CD14-positive monocyte (primary cell): ENCODE data around the gene PPP2R3A. TPM values are rescaled to one million over a fixed set of nuclear protein-coding genes. Genes with fewer than 3 reads are reported as not detected.
A peak's percentile ranks its signal among the peaks of the same experiment; 100 is the strongest.

ENCODE experiments used
- DNase-seq, 3 donors: peaks; one replicate each; pipeline ENCODE4 v3.0.0-alpha.2; 2011 to 2022
- H2AFZ ChIP-seq: 2 replicates; pipeline ENCODE4 v1.6.0; 2012; ENCODE audit warnings: mild to moderate bottlenecking, low read depth, low read length, inconsistent platforms; ENCODE audit not compliant: insufficient read depth, poor library complexity, severe bottlenecking
- H3K27ac ChIP-seq, 2 donors: 1 replicate in 1 of 2; 2 replicates in 1 of 2; pipeline ENCODE4 v1.5.1; 2012 to 2013; ENCODE audit warnings: low read length in 2 of 2, control low read depth in 1 of 2, inconsistent platforms in 1 of 2, low read depth in 1 of 2, mild to moderate bottlenecking in 1 of 2
- H3K27me3 ChIP-seq, 2 donors: one replicate each; pipeline versions ENCODE4 v1.6.0 to v1.6.1; 2011 to 2013; ENCODE audit warnings: low read length in 2 of 2; ENCODE audit not compliant: control insufficient read depth in 2 of 2, insufficient read depth in 2 of 2
- H3K36me3 ChIP-seq, 2 donors: replicated peaks in 1 of 2; 1 replicate in 1 of 2; 2 replicates in 1 of 2; pipeline versions ENCODE4 v1.5.1 to v1.6.1; 2012 to 2013; ENCODE audit warnings: low read length in 2 of 2, control low read depth in 1 of 2, inconsistent platforms in 1 of 2, mild to moderate bottlenecking in 1 of 2; ENCODE audit not compliant: insufficient read depth in 2 of 2, control insufficient read depth in 1 of 2
- H3K4me1 ChIP-seq, 2 donors: 1 replicate in 1 of 2; 2 replicates in 1 of 2; pipeline versions ENCODE4 v1.5.1 to v1.6.1; 2012 to 2013; ENCODE audit warnings: low read length in 2 of 2, control low read depth in 1 of 2, inconsistent platforms in 1 of 2, mild to moderate bottlenecking in 1 of 2, moderate library complexity in 1 of 2; ENCODE audit not compliant: insufficient read depth in 2 of 2, control insufficient read depth in 1 of 2
- H3K4me2 ChIP-seq: replicated peaks from 2 replicates; pipeline ENCODE3; 2012; ENCODE audit warnings: low read length, moderate library complexity, mild to moderate bottlenecking; ENCODE audit not compliant: poor library complexity, severe bottlenecking; ENCODE audit errors: extremely low read depth
- H3K4me3 ChIP-seq, 3 experiments: fragments of 200-600 bp in 1 of 3; sonication (generic) in 1 of 3; replicated peaks in 1 of 3; 1 replicate in 2 of 3; 2 replicates in 1 of 3; pipeline ENCODE4 v1.5.1; 2011 to 2013; ENCODE audit warnings: low read length in 3 of 3, mild to moderate bottlenecking in 3 of 3, control low read depth in 2 of 3, low read depth in 2 of 3, inconsistent platforms in 1 of 3, moderate library complexity in 1 of 3
- H3K79me2 ChIP-seq: 2 replicates; pipeline ENCODE4 v1.6.0; 2012; ENCODE audit warnings: mild to moderate bottlenecking, control low read depth, inconsistent platforms, low read length, moderate library complexity; ENCODE audit not compliant: insufficient read depth
- H3K9ac ChIP-seq: 2 replicates; pipeline ENCODE4 v1.6.0; 2017; ENCODE audit warnings: low read length, mild to moderate bottlenecking; ENCODE audit not compliant: insufficient read depth, poor library complexity, severe bottlenecking
- H3K9me3 ChIP-seq, 2 donors: replicated peaks in 1 of 2; 1 replicate in 1 of 2; 2 replicates in 1 of 2; pipeline versions ENCODE4 v1.5.1 to v1.6.1; 2012 to 2013; ENCODE audit warnings: low read length in 2 of 2, control low read depth in 1 of 2; ENCODE audit not compliant: control insufficient read depth in 1 of 2, insufficient read depth in 1 of 2
- H4K20me1 ChIP-seq: 2 replicates; pipeline ENCODE4 v1.6.0; 2012; ENCODE audit warnings: mild to moderate bottlenecking, low read length, control low read depth, moderate library complexity; ENCODE audit not compliant: insufficient read depth
- H3K27ac Mint-ChIP-seq, 7 donors: one replicate each; pipeline ENCODE4 v1.8.0; 2020; ENCODE audit warnings: mild to moderate bottlenecking in 7 of 7, mixed read lengths in 7 of 7, moderate library complexity in 6 of 7, inconsistent platforms in 2 of 7
- H3K27me3 Mint-ChIP-seq, 3 donors: one replicate each; pipeline ENCODE4 v1.8.0; 2021 to 2022; ENCODE audit warnings: low read depth in 3 of 3, mild to moderate bottlenecking in 3 of 3, mixed read lengths in 3 of 3, moderate library complexity in 3 of 3, inconsistent platforms in 1 of 3
- H3K36me3 Mint-ChIP-seq, 2 donors: one replicate each; pipeline ENCODE4 v1.8.0; 2020; ENCODE audit warnings: mixed read lengths in 2 of 2, inconsistent platforms in 1 of 2, mild to moderate bottlenecking in 1 of 2
- H3K4me1 Mint-ChIP-seq: one replicate; pipeline ENCODE4 v1.8.0; 2020; ENCODE audit warnings: mild to moderate bottlenecking, mixed read lengths
- H3K4me3 Mint-ChIP-seq, 2 donors: one replicate each; pipeline ENCODE4 v1.8.0; 2020; ENCODE audit warnings: mild to moderate bottlenecking in 2 of 2, mixed read lengths in 2 of 2, moderate library complexity in 1 of 2
- H3K9me3 Mint-ChIP-seq, 7 donors: one replicate each; pipeline ENCODE4 v1.8.0; 2020 to 2022; ENCODE audit warnings: mixed read lengths in 7 of 7, mild to moderate bottlenecking in 6 of 7, moderate library complexity in 6 of 7, inconsistent platforms in 2 of 7
- CTCF ChIP-seq: fragments of 200-600 bp; IDR thresholded peaks from one replicate; pipeline ENCODE4 v1.8.0; 2022; ENCODE audit warnings: antibody characterized with exemption, mild to moderate bottlenecking
- WGBS: methylation state at CpG from one replicate; pipeline ENCODE4 v1.1.5; 2013; ENCODE audit warnings: missing lambda C conversion rate; ENCODE audit not compliant: insufficient coverage; 5-methylcytosine and 5-hydroxymethylcytosine counted together
- intact Hi-C, 2 donors: fragments of 100-400 bp; cut with micrococcal nuclease; formaldehyde crosslinking; loops; one replicate each; pipeline versions ENCODE4 v1.15.0 to v1.15.1; 2023
- polyA plus RNA-seq, 3 donors: library from polyadenylated mRNA; depleted of rRNA in 1 of 3; unstranded in 2 of 3; stranded (reverse) in 1 of 3; fragments of 300-500 nt in 2 of 3; fragments of >200 nt in 1 of 3; fragmentation: Illumina TruSeq in 2 of 3; gene quantifications; 1 replicate in 2 of 3; 2 replicates in 1 of 3; pipeline ENCODE4 v1.2.3, GENCODE V29; 2012 to 2021

PPP2R3A gene
- polyA plus RNA-seq, 3 donors: 0.09 to 0.15 (median 0.10) TPM

- no peak overlapping the region for H3K27ac Mint-ChIP-seq
- Histone ChIP-seq H3K9ac (no peak overlapping the region), H3K79me2 (no peaks in the 10 kb centered on the region), H3K36me3 (no peaks in the 10 kb centered on the region), H4K20me1 (no peaks in the 10 kb centered on the region), H3K4me1 (no peaks in the 10 kb centered on the region), H3K9me3 (no peaks in the 10 kb centered on the region), H3K27ac (no peak overlapping the region), H3K27me3 (no peaks in the 10 kb centered on the region), H3K4me3 (no peak overlapping the region), H3K4me2 (no peak overlapping the region), H2AFZ (no peak overlapping the region)
- no peak for DNase-seq
- no peaks in the 10 kb centered on the region for H3K4me1 Mint-ChIP-seq
- peaks cover 1 to 2% (median 1%) of the 10 kb centered on the region in 3 donors for H3K27me3 Mint-ChIP-seq
- H3K36me3 Mint-ChIP-seq: no peaks in the 10 kb centered on the region
- no peak overlapping the region for H3K4me3 Mint-ChIP-seq
- no peak for TF ChIP-seq CTCF
- intact Hi-C loops: no loop called here
- 95% methylated on average over 3 of the region's 3 CpGs for WGBS
- peaks cover 0 to 3% (median 0%) of the 10 kb centered on the region in 7 donors for H3K9me3 Mint-ChIP-seq
These were observed 42.7 kb upstream of the PPP2R3A start for GRCh38 chr3:135922903-135923250.

- H2AFZ ChIP-seq: no peak overlapping the region
- H3K9ac ChIP-seq: no peak overlapping the region
- peaks cover 0 to 3% (median 0%) of the 10 kb centered on the region in 7 donors for H3K9me3 Mint-ChIP-seq
- no peaks in the 10 kb centered on the region for H3K27me3 ChIP-seq
- peaks cover 0 to 2% (median 1%) of the 10 kb centered on the region in 3 donors for H3K27me3 Mint-ChIP-seq
- no peaks in the 10 kb centered on the region for H3K36me3 ChIP-seq
- no peak overlapping the region for H3K4me2 ChIP-seq
- H3K27ac Mint-ChIP-seq: peak overlapping the region in 1 of 7 donors; percentile 37
- H3K79me2 ChIP-seq: no peaks in the 10 kb centered on the region
- H3K4me1 Mint-ChIP-seq: no peaks in the 10 kb centered on the region
- H3K4me1 ChIP-seq: no peaks in the 10 kb centered on the region
- H4K20me1 ChIP-seq: no peaks in the 10 kb centered on the region
- no peak overlapping the region for H3K4me3 ChIP-seq
- intact Hi-C loops: no loop called here
- 89% methylated on average over 1 of the region's 1 CpG for WGBS
- no peak for TF ChIP-seq CTCF
- H3K9me3 ChIP-seq: no peaks in the 10 kb centered on the region
- H3K27ac ChIP-seq: no peak overlapping the region
- H3K36me3 Mint-ChIP-seq: no peaks in the 10 kb centered on the region
- no peak overlapping the region for H3K4me3 Mint-ChIP-seq
- DNase-seq: no peak
These were observed 41.0 kb upstream of the PPP2R3A start for GRCh38 chr3:135924506-135924905.
